ENCODE results near the gene NPAS3. TPM values are rescaled to one million over a fixed set of nuclear protein-coding genes. Genes with fewer than 3 reads are reported as not detected.

Gene NPAS3
- total RNA-seq, 1 donor from 2014 or later, result not detected

DNA sequence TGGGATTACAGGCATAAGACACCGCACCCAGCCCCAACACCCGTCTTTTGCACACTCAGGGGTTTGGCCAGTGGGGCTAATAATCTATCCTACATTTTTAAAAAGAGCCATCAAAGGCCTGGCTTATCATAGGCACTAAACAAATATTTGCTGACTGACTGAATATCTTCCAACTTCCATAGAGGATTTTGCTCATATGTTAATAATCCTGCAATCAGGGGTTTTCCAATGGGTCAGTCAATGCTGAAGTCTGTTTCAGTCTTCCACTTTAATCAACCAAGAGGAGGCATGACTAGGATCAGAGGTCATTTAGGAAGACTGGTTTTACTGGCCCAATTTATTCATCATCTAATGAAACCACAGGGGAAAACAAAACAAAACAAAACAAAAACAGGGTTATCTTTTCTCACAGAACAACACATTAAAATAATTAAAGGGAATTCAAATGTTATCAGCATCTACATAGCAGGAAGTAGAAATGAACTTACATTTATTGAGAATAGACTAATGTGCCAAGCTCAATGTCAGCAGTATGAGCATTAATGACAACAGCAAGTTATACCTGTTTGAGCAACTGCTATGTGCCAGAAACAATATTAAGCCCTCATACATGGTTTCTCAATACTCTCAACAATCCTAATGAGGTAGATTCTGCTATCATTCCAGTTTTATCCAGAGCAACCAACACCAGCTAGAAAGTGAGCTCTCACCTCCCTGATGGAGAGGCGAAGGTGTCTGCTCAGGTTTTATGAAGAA lies 640.0 kb downstream of the NPAS3 start:
- Mint-ChIP-seq H3K4me3 (no peak overlapping the region), H3K4me1 (no peaks in the 10 kb centered on the region), H3K27ac (no peak overlapping the region), H3K9me3 (no peaks in the 10 kb centered on the region), H3K27me3 (ENCODE audit: insufficient read depth, low read depth) (peaks cover 5% of the 10 kb centered on the region), H3K36me3 (peaks cover 4% of the 10 kb centered on the region)
- Histone ChIP-seq H3K9me3 (ENCODE audit: low read depth) (no peaks in the 10 kb centered on the region), H3K36me3 (no peaks in the 10 kb centered on the region), H3K27me3 (no peaks in the 10 kb centered on the region), H3K4me3 (no peak overlapping the region), H4K20me1 (ENCODE audit: low read depth) (no peaks in the 10 kb centered on the region), H3K4me1 (no peaks in the 10 kb centered on the region), H3F3A (ENCODE audit: low read depth) (no peaks in the 10 kb centered on the region), H3K9ac (no peak overlapping the region), H3K27ac (no peak overlapping the region), H2AFZ (replicated peaks) (no peak overlapping the region), H3K79me2 (ENCODE audit: low read depth) (no peaks in the 10 kb centered on the region), H3K4me2 (no peak overlapping the region)
- DNase-seq (ENCODE audit: low spot score), result no peak
- TF ChIP-seq EZH2 (IDR thresholded peaks at IDR 0.05), result no peak
- TF ChIP-seq EZH2phosphoT487 (IDR thresholded peaks at IDR 0.05), result no peak
- TF ChIP-seq, protein P1, sequence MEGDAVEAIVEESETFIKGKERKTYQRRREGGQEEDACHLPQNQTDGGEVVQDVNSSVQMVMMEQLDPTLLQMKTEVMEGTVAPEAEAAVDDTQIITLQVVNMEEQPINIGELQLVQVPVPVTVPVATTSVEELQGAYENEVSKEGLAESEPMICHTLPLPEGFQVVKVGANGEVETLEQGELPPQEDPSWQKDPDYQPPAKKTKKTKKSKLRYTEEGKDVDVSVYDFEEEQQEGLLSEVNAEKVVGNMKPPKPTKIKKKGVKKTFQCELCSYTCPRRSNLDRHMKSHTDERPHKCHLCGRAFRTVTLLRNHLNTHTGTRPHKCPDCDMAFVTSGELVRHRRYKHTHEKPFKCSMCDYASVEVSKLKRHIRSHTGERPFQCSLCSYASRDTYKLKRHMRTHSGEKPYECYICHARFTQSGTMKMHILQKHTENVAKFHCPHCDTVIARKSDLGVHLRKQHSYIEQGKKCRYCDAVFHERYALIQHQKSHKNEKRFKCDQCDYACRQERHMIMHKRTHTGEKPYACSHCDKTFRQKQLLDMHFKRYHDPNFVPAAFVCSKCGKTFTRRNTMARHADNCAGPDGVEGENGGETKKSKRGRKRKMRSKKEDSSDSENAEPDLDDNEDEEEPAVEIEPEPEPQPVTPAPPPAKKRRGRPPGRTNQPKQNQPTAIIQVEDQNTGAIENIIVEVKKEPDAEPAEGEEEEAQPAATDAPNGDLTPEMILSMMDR (IDR thresholded peaks at IDR 0.05), result no peak

DNA sequence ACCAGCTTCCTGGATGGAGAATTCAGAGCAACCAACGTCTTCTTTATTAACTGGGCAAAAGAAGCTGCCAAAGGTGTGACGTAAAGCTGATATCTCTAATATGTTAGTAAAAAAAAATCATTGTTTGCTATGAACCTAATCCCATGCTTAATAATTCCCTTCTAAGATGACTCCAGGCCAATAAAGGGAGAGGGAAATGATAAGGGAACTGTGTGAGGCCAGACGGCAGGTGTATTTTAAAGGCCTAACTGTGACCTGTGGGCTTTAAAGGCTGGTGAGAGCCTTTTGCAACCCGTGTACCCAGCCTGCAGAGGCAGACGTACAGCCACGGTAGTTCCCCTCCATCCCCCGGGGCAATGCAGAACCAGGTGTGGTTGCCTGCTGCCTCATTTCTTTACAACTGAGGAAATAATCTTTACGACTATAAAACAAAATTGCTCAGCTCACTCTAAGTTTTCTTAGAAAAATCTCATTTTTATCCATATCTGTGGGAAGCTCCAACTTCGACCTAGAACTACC lies 641.6 kb downstream of the NPAS3 start:
- Mint-ChIP-seq H3K36me3 (peaks cover 4% of the 10 kb centered on the region), H3K4me1 (no peaks in the 10 kb centered on the region)
- H3K4me1 ChIP-seq, result no peaks in the 10 kb centered on the region

DNA sequence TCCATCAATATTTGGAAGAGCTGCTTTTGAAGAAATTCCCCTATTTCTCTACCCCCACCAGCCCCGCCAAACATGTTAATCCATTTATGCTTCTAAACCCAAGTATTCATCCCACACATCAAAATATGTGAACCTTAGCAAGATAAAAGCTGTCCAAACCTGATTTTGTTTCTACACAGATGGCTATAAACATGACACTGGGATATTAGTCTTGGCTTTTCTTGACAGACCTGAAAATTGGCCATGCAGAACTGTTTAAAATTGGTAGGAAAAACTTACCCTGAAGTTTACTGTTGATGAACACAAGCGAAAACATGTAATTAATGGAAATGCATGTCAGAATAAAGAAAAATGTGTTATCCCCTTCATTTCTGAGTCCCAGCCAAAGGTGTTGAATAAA lies 642.2 kb downstream of the NPAS3 start:
- no peaks in the 10 kb centered on the region for H3K4me1 Mint-ChIP-seq
- Histone ChIP-seq H3K9ac (no peak overlapping the region), H3K4me1 (no peaks in the 10 kb centered on the region), H4K20me1 (ENCODE audit: low read depth) (no peaks in the 10 kb centered on the region), H3K27ac (no peak overlapping the region), H3K27me3 (no peaks in the 10 kb centered on the region), H3K9me3 (ENCODE audit: low read depth) (no peaks in the 10 kb centered on the region), H3K36me3 (no peaks in the 10 kb centered on the region), H3K4me3 (no peak overlapping the region), H3K79me2 (ENCODE audit: low read depth) (no peaks in the 10 kb centered on the region), H3F3A (ENCODE audit: low read depth) (no peaks in the 10 kb centered on the region), H3K4me2 (no peak overlapping the region), H2AFZ (replicated peaks) (no peak overlapping the region)
- peaks cover 4% of the 10 kb centered on the region for H3K36me3 Mint-ChIP-seq
- DNase-seq (ENCODE audit: low spot score), result no peak
- no peak overlapping the region for H3K27ac Mint-ChIP-seq
- TF ChIP-seq EZH2phosphoT487 (IDR thresholded peaks at IDR 0.05), result no peak
- no peak overlapping the region for H3K4me3 Mint-ChIP-seq
- no peaks in the 10 kb centered on the region for H3K27me3 Mint-ChIP-seq (ENCODE audit: insufficient read depth, low read depth)
- H3K9me3 Mint-ChIP-seq, result no peaks in the 10 kb centered on the region

More for the DNA sequence above, 641.6 kb downstream of the NPAS3 start:
- no peaks in the 10 kb centered on the region for H3K27me3 ChIP-seq
- Mint-ChIP-seq H3K4me3 (no peak overlapping the region), H3K9me3 (no peaks in the 10 kb centered on the region), H3K27ac (no peak overlapping the region), H3K27me3 (ENCODE audit: insufficient read depth, low read depth) (no peaks in the 10 kb centered on the region)
- TF ChIP-seq, protein P1 (IDR thresholded peaks at IDR 0.05), result no peak
- DNase-seq (ENCODE audit: low spot score), result no peak
- no peaks in the 10 kb centered on the region for H4K20me1 ChIP-seq (ENCODE audit: low read depth)
- H3F3A ChIP-seq (ENCODE audit: low read depth), result no peaks in the 10 kb centered on the region
- H3K9ac ChIP-seq, result no peak overlapping the region
- no peaks in the 10 kb centered on the region for H3K36me3 ChIP-seq
- H3K4me2 ChIP-seq, result no peak overlapping the region
- H3K27ac ChIP-seq, result no peak overlapping the region
- H3K79me2 ChIP-seq (ENCODE audit: low read depth), result no peaks in the 10 kb centered on the region
- no peak overlapping the region for H3K4me3 ChIP-seq
- no peaks in the 10 kb centered on the region for H3K9me3 ChIP-seq (ENCODE audit: low read depth)
- H2AFZ ChIP-seq (replicated peaks), result no peak overlapping the region

DNA sequence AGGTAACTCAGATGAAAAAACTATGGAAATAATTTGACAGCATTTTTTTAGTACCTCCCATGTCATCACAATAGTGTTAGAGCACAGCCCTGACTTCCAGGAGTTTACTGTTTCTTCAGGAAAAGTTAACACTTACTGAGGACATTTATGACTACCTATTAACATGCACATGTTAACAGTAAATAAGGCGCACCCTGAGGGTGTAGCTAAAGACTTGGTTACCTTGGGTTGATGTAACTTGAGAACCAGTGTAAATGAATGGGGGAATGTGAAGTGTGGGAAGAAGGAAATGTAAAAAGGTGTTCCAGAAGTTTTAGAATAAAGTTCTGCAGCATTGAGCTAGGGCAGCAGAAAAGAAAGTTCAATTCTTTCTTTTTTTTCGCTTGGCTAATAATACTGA lies 646.0 kb downstream of the NPAS3 start:
- Mint-ChIP-seq H3K27me3 (ENCODE audit: insufficient read depth, low read depth) (no peaks in the 10 kb centered on the region), H3K4me3 (no peak overlapping the region), H3K27ac (no peak overlapping the region), H3K9me3 (no peaks in the 10 kb centered on the region), H3K4me1 (no peaks in the 10 kb centered on the region), H3K36me3 (no peaks in the 10 kb centered on the region)
- H3K4me2 ChIP-seq, result no peak overlapping the region
- H3K27ac ChIP-seq, result no peak overlapping the region
- no peaks in the 10 kb centered on the region for H3K4me1 ChIP-seq
- no peak for TF ChIP-seq EZH2phosphoT487 (IDR thresholded peaks at IDR 0.05)
- TF ChIP-seq, protein P1 (IDR thresholded peaks at IDR 0.05), result no peak
- H3K27me3 ChIP-seq, result no peaks in the 10 kb centered on the region
- DNase-seq (ENCODE audit: low spot score), result no peak
- no peaks in the 10 kb centered on the region for H3K79me2 ChIP-seq (ENCODE audit: low read depth)
- H3K9ac ChIP-seq, result no peak overlapping the region
- no peaks in the 10 kb centered on the region for H4K20me1 ChIP-seq (ENCODE audit: low read depth)
- no peaks in the 10 kb centered on the region for H3K9me3 ChIP-seq (ENCODE audit: low read depth)
- H3K4me3 ChIP-seq, result no peak overlapping the region
- H3F3A ChIP-seq (ENCODE audit: low read depth), result no peaks in the 10 kb centered on the region
- H3K36me3 ChIP-seq, result no peaks in the 10 kb centered on the region
- H2AFZ ChIP-seq (replicated peaks), result no peak overlapping the region
